GM23338 (cell line): ENCODE measurements around the gene TMPRSS6. TPM values are rescaled to one million over a fixed set of nuclear protein-coding genes. Genes with fewer than 3 reads are reported as not detected.

Experiments used
- ATAC-seq: fragments of 200-7000 bp; cut with Tn5 transposase; 3 replicates; pipeline ENCODE4 v1.9.1; 2020
- DNase-seq: peaks from one replicate; pipeline ENCODE4 v3.0.0-alpha.2; 2015; ENCODE audit warnings: low spot score
- H2AFZ ChIP-seq: fragments of 200-600 bp; sonication (generic); 2 replicates; pipeline ENCODE4 v1.8.0; 2016; ENCODE audit warnings: antibody characterized with exemption, mild to moderate bottlenecking, moderate library complexity
- H3F3A ChIP-seq: fragments of 200-600 bp; sonication (generic); replicated peaks from 2 replicates; pipeline ENCODE4 v1.8.0; 2017; ENCODE audit warnings: antibody characterized with exemption, mixed run types, low read depth
- H3K27ac ChIP-seq: fragments of 200-600 bp; sonication (generic); 2 replicates; pipeline ENCODE4 v1.6.1; 2016; ENCODE audit warnings: low read depth
- H3K27me3 ChIP-seq: fragments of 200-600 bp; sonication (generic); 2 replicates; pipeline ENCODE4 v1.8.0; 2016; ENCODE audit warnings: mild to moderate bottlenecking, mixed run types, moderate library complexity; ENCODE audit not compliant: insufficient read depth
- H3K36me3 ChIP-seq: fragments of 200-600 bp; sonication (generic); 2 replicates; pipeline ENCODE4 v1.8.0; 2016; ENCODE audit warnings: mild to moderate bottlenecking; ENCODE audit not compliant: insufficient read depth
- H3K4me1 ChIP-seq: fragments of 200-600 bp; sonication (generic); 2 replicates; pipeline ENCODE4 v1.8.0; 2016; ENCODE audit warnings: mild to moderate bottlenecking, moderate library complexity; ENCODE audit not compliant: insufficient read depth
- H3K4me2 ChIP-seq: fragments of 200-600 bp; sonication (generic); 2 replicates; pipeline ENCODE4 v1.7.1; 2017; ENCODE audit warnings: mixed run types
- H3K4me3 ChIP-seq: fragments of 200-600 bp; sonication (generic); 2 replicates; pipeline ENCODE4 v1.6.1; 2016; ENCODE audit warnings: mixed run types
- H3K79me2 ChIP-seq: fragments of 200-600 bp; sonication (generic); replicated peaks from 2 replicates; pipeline ENCODE4 v1.8.0; 2017; ENCODE audit warnings: mild to moderate bottlenecking; ENCODE audit not compliant: insufficient read depth
- H3K9me2 ChIP-seq: fragments of 200-600 bp; sonication (generic); 2 replicates; pipeline ENCODE4 v1.8.0; 2017; ENCODE audit not compliant: insufficient read depth
- H4K20me1 ChIP-seq: fragments of 200-600 bp; sonication (generic); replicated peaks from 2 replicates; pipeline ENCODE4 v1.8.0; 2017; ENCODE audit warnings: mild to moderate bottlenecking; ENCODE audit not compliant: insufficient read depth
- H3K27ac Mint-ChIP-seq: 2 replicates; pipeline ENCODE4 v1.8.0; 2020; ENCODE audit warnings: inconsistent platforms, mild to moderate bottlenecking, moderate library complexity, mixed read lengths
- H3K27me3 Mint-ChIP-seq: 3 replicates; pipeline ENCODE4 v1.8.0; 2022; ENCODE audit warnings: low read depth, mild to moderate bottlenecking, moderate library complexity, mixed read lengths, inconsistent platforms; ENCODE audit not compliant: insufficient read depth, poor library complexity
- H3K36me3 Mint-ChIP-seq: 3 replicates; pipeline ENCODE4 v1.8.0; 2021; ENCODE audit warnings: low read depth, mild to moderate bottlenecking, inconsistent platforms, moderate library complexity, mixed read lengths
- H3K4me1 Mint-ChIP-seq: 3 replicates; pipeline ENCODE4 v1.8.0; 2020; ENCODE audit warnings: mild to moderate bottlenecking, inconsistent platforms, mixed read lengths
- H3K4me3 Mint-ChIP-seq: 3 replicates; pipeline ENCODE4 v1.8.0; 2021; ENCODE audit warnings: moderate library complexity, mild to moderate bottlenecking, inconsistent platforms, mixed read lengths
- H3K9me3 Mint-ChIP-seq: 3 replicates; pipeline ENCODE4 v1.8.0; 2020; ENCODE audit warnings: moderate library complexity, mild to moderate bottlenecking, inconsistent platforms, mixed read lengths
- CTCF ChIP-seq, 2 experiments: fragments of 200-600 bp in 1 of 2; sonication (generic) in 1 of 2; conservative IDR thresholded peaks; 2 replicates each; pipeline versions ENCODE4 v1.5.1 to v1.6.1; 2016 to 2017; ENCODE audit warnings: antibody characterized with exemption in 2 of 2, low read depth in 2 of 2, mild to moderate bottlenecking in 2 of 2, moderate library complexity in 1 of 2
- JUNB ChIP-seq: IDR thresholded peaks from one replicate; pipeline ENCODE4 v1.6.1; 2016; ENCODE audit warnings: antibody characterized with exemption; ENCODE audit not compliant: unreplicated experiment
- STAT1 ChIP-seq: IDR thresholded peaks from one replicate; pipeline ENCODE4 v1.6.1; 2016; ENCODE audit warnings: antibody characterized with exemption; ENCODE audit not compliant: unreplicated experiment
- ZNF462 ChIP-seq: fragments of 250-450 bp; sonication (Bioruptor Pico); IDR thresholded peaks from 2 replicates; pipeline ENCODE4 v1.5.0; 2020; ENCODE audit warnings: mild to moderate bottlenecking, moderate library complexity
- polyA plus RNA-seq: library from polyadenylated mRNA; unstranded; fragments of >200 nt; fragmentation: Nextera tagmentation; extraction: Ambion mirVana; gene quantifications from 2 replicates; pipeline ENCODE4 v1.2.1, GENCODE V29; 2016
- total RNA-seq: library from RNA; depleted of rRNA; stranded (reverse); fragments of >200 nt; shearing (Covaris generic); gene quantifications from 2 replicates; pipeline ENCODE4 v1.2.3, GENCODE V29; 2014

TMPRSS6 gene
- total and polyA plus RNA-seq, 2 experiments from 2014 or later = 0.13 TPM; not detected in 1

- TF ChIP-seq CTCF (conservative IDR thresholded peaks at IDR 0.05; ENCODE audit: low read depth in 2 of 2) (no peak), ZNF462 (CRISPR knock-in tag) (no peak), JUNB (no peak), STAT1 (no peak)
- H3K27ac Mint-ChIP-seq = no peak overlapping the region
- peaks cover 42% of the 10 kb centered on the region for H3K36me3 Mint-ChIP-seq
- no peak overlapping the region for H3K4me3 Mint-ChIP-seq
- DNase-seq (no peak), ATAC-seq (no peak)
- Histone ChIP-seq H3K79me2 (peaks cover 19% of the 10 kb centered on the region), H2AFZ (no peak overlapping the region), H3K27ac (no peak overlapping the region), H3K36me3 (peaks cover 3% of the 10 kb centered on the region; the same call in 1 of the 2 replicates), H3K9me2 (no peaks in the 10 kb centered on the region), H3K4me3 (no peak overlapping the region), H4K20me1 (peaks cover 8% of the 10 kb centered on the region), H3K27me3 (no peaks in the 10 kb centered on the region), H3K4me2 (no peak overlapping the region), H3K4me1 (peaks cover 10% of the 10 kb centered on the region; the same call in 1 of the 2 replicates), H3F3A (0 out of 2 replicates have a peak, but pooled peaks cover 4% of the 10 kb centered on the region)
- peaks cover 15% of the 10 kb centered on the region for H3K27me3 Mint-ChIP-seq
- H3K9me3 Mint-ChIP-seq = no peaks in the 10 kb centered on the region
- peaks cover 19% of the 10 kb centered on the region; the same call in 2 of the 3 replicates for H3K4me1 Mint-ChIP-seq
These were observed 83.2 kb downstream of the TMPRSS6 start for GRCh38 chr22:37026325-37026724.
